ENCODE data around the gene MALL.
"Not testable (repeated sequence)": the region's sequence is repeated elsewhere in the genome, so short reads cannot be mapped to it uniquely, and the experiment has no call there.

The MALL gene

GRCh38 chr2:110115291-110116032, at the start of gene MALL:
MALL (minus strand) TSS chr2:110115822; CDS start chr2:110115792, 30 bp downstream.
- no peak for DNase-seq

GRCh38 chr2:110157153-110157793, 41.7 kb upstream of the MALL start:
- DNase-seq: peak; percentile 69

- not testable (repeated sequence) for DNase-seq
Observed at GRCh38 chr2:110154828-110155227, 39.2 kb upstream of the MALL start.

GRCh38 chr2:110154188-110154587, 38.6 kb upstream of the MALL start:
- not testable (repeated sequence) for DNase-seq

- peak; percentile 23 for DNase-seq
Observed at GRCh38 chr2:110153416-110153815, 37.8 kb upstream of the MALL start.

- DNase-seq: no peak
Observed at GRCh38 chr2:110152943-110153342, 37.3 kb upstream of the MALL start.

- peak; percentile 74 for DNase-seq
Observed at GRCh38 chr2:110149330-110150220, 34.0 kb upstream of the MALL start.

- no peak for DNase-seq
Observed at GRCh38 chr2:110146945-110147332, 31.3 kb upstream of the MALL start.

- no peak for DNase-seq
Observed at GRCh38 chr2:110146183-110146944, 30.7 kb upstream of the MALL start.

GRCh38 chr2:110143982-110144381, 28.4 kb upstream of the MALL start:
- DNase-seq: no peak

- DNase-seq: no peak
Observed at GRCh38 chr2:110140401-110140800, 24.8 kb upstream of the MALL start.

- no peak for DNase-seq
Observed at GRCh38 chr2:110134025-110134424, 18.4 kb upstream of the MALL start.

GRCh38 chr2:110131166-110131565, 15.5 kb upstream of the MALL start:
- DNase-seq: no peak

GRCh38 chr2:110130757-110131156, 15.1 kb upstream of the MALL start:
- DNase-seq: no peak

- DNase-seq: no peak
Observed at GRCh38 chr2:110126906-110127305, 11.3 kb upstream of the MALL start.

GRCh38 chr2:110126086-110126773, 10.6 kb upstream of the MALL start:
- no peak for DNase-seq

GRCh38 chr2:110124939-110125691, 9.5 kb upstream of the MALL start:
- peak; percentile 41 for DNase-seq

- DNase-seq: no peak
Observed at GRCh38 chr2:110124038-110124825, 8.6 kb upstream of the MALL start.

GRCh38 chr2:110121592-110121991, 6.0 kb upstream of the MALL start:
- no peak for DNase-seq

- no peak for DNase-seq
Observed at GRCh38 chr2:110121052-110121334, 5.4 kb upstream of the MALL start.
